ENCODE measurements around the gene TMEM252. TPM values are rescaled to one million over a fixed set of nuclear protein-coding genes. Genes with fewer than 3 reads are reported as not detected.

The TMEM252 gene
- total RNA-seq, 1 donor from 2014 or later, result not detected

- ATAC-seq (peak; percentile 57), DNase-seq (ENCODE audit: missing footprints) (no peak)
- intact Hi-C loops (cut with DNase I), result loop anchor here (5.0 to 10.0 kb wide), 2 partner anchors 55 to 152 kb away; partner anchors contain the start of gene PGM5
These were observed 33.4 kb downstream of the TMEM252 start for GRCh38 chr9:68507130-68507805.

- DNase-seq (ENCODE audit: missing footprints) (no peak), ATAC-seq (no peak)
- intact Hi-C loops (cut with DNase I), result loop anchor here (5.0 to 10.0 kb wide), 2 partner anchors 56 to 152 kb away; partner anchors contain the start of gene PGM5
These were observed 34.1 kb downstream of the TMEM252 start for GRCh38 chr9:68506551-68506950.

- ATAC-seq, result peak; percentile 23
- peak; percentile 69 for DNase-seq (ENCODE audit: missing footprints)
- intact Hi-C loops (cut with DNase I), result loop anchor here (5.0 to 10.0 kb wide), 2 partner anchors 56 to 151 kb away; partner anchors contain the start of gene PGM5
These were observed 34.8 kb downstream of the TMEM252 start for GRCh38 chr9:68505681-68506409.

- no peak for ATAC-seq
- intact Hi-C loops (cut with DNase I), result loop anchor here (5.0 to 10.0 kb wide), 4 partner anchors 35 to 147 kb away; partner anchors contain the start of gene PGM5
- no peak for DNase-seq (ENCODE audit: missing footprints)
These were observed 38.4 kb downstream of the TMEM252 start for GRCh38 chr9:68502279-68502678.

GRCh38 chr9:68500457-68501381 lies 40.0 kb downstream of the TMEM252 start:
- peak; percentile 70 for ATAC-seq
- no peak for DNase-seq (ENCODE audit: missing footprints)
- intact Hi-C loops (cut with DNase I), result loop anchor here (5.0 to 10.0 kb wide), 4 partner anchors 37 to 146 kb away; partner anchors contain the start of gene PGM5

- no peak for ATAC-seq
- intact Hi-C loops (cut with DNase I), result no loop called here
These were observed 41.9 kb downstream of the TMEM252 start for GRCh38 chr9:68498816-68499215.

GRCh38 chr9:68497629-68498028 lies 43.1 kb downstream of the TMEM252 start:
- ATAC-seq (no peak), DNase-seq (ENCODE audit: missing footprints) (no peak)
- intact Hi-C loops (cut with DNase I), result no loop called here

More at GRCh38 chr9:68498816-68499215, 41.9 kb downstream of the TMEM252 start:
- DNase-seq (ENCODE audit: missing footprints), result no peak

- DNase-seq (ENCODE audit: missing footprints), result no peak
- ATAC-seq, result no peak
- intact Hi-C loops (cut with DNase I), result no loop called here
These were observed 44.3 kb downstream of the TMEM252 start for GRCh38 chr9:68496356-68496755.

GRCh38 chr9:68495247-68495646 lies 45.4 kb downstream of the TMEM252 start:
- ATAC-seq (peak; percentile 37), DNase-seq (ENCODE audit: missing footprints) (no peak)
- intact Hi-C loops (cut with DNase I), result no loop called here

GRCh38 chr9:68493958-68494577 lies 46.6 kb downstream of the TMEM252 start:
- DNase-seq (ENCODE audit: missing footprints) (no peak), ATAC-seq (no peak)
- intact Hi-C loops (cut with DNase I), result loop anchor here (5.0 kb wide), 1 partner anchor 42 kb away; no protein-coding TSS in a partner anchor

- intact Hi-C loops (cut with DNase I), result loop anchor here (5.0 kb wide), 1 partner anchor 41 kb away; no protein-coding TSS in a partner anchor
- ATAC-seq (no peak), DNase-seq (ENCODE audit: missing footprints) (no peak)
These were observed 47.1 kb downstream of the TMEM252 start for GRCh38 chr9:68493541-68493940.

- DNase-seq (ENCODE audit: missing footprints), result no peak
- ATAC-seq, result no peak
- intact Hi-C loops (cut with DNase I), result loop anchor here (5.0 kb wide), 1 partner anchor 41 kb away; no protein-coding TSS in a partner anchor
These were observed 47.9 kb downstream of the TMEM252 start for GRCh38 chr9:68492806-68493205.

- ATAC-seq (no peak), DNase-seq (ENCODE audit: missing footprints) (no peak)
- intact Hi-C loops (cut with DNase I), result loop anchor here (5.0 kb wide), 1 partner anchor 37 kb away; no protein-coding TSS in a partner anchor
These were observed 51.0 kb downstream of the TMEM252 start for GRCh38 chr9:68489646-68490045.

- ATAC-seq (no peak), DNase-seq (ENCODE audit: missing footprints) (no peak)
- intact Hi-C loops (cut with DNase I), result no loop called here
These were observed 52.6 kb downstream of the TMEM252 start for GRCh38 chr9:68488126-68488525.

Measured in Right ventricle myocardium inferior (tissue), 1 donor.